Measurements from ENCODE around the gene NTHL1. TPM values are rescaled to one million over a fixed set of nuclear protein-coding genes. Genes with fewer than 3 reads are reported as not detected.

Gene NTHL1
- polyA plus RNA-seq, 6 donors from 2014 or later = 21.4 to 38.3 (median 26.0) TPM

GRCh38 chr16:2030036-2030435 is 17.6 kb downstream of the NTHL1 start:
- Mint-ChIP-seq H3K27ac (peak overlapping the region in 1 of 6 donors; percentile 53), H3K4me3 (peak overlapping the region in 1 of 8 donors; percentile 54), H3K27me3 (peaks cover 6 to 59% (median 19%) of the 10 kb centered on the region in 3 donors), H3K36me3 (no peaks in the 10 kb centered on the region), H3K9me3 (no peaks in the 10 kb centered on the region), H3K4me1 (peaks cover 6 to 12% (median 8%) of the 10 kb centered on the region in 3 donors)
- ATAC-seq (ENCODE audit: low read depth in 2 of 2) (no peak), DNase-seq (no peak)

GRCh38 chr16:2029350-2029749 is 18.3 kb downstream of the NTHL1 start:
- H3K27ac Mint-ChIP-seq = no peak overlapping the region
- no peaks in the 10 kb centered on the region for H3K9me3 Mint-ChIP-seq
- peaks cover 7 to 60% (median 23%) of the 10 kb centered on the region in 3 donors for H3K27me3 Mint-ChIP-seq
- ATAC-seq (ENCODE audit: low read depth in 2 of 2) (no peak), DNase-seq (no peak)
- H3K4me3 Mint-ChIP-seq = no peak overlapping the region
- H3K4me1 Mint-ChIP-seq = peaks cover 7 to 15% (median 8%) of the 10 kb centered on the region in 3 donors
- no peaks in the 10 kb centered on the region for H3K36me3 Mint-ChIP-seq

- Mint-ChIP-seq H3K9me3 (no peaks in the 10 kb centered on the region), H3K4me1 (peaks cover 10 to 19% (median 11%) of the 10 kb centered on the region in 3 donors), H3K27me3 (peaks cover 9 to 61% (median 29%) of the 10 kb centered on the region in 3 donors), H3K27ac (peak overlapping the region in 1 of 6 donors; percentile 47), H3K36me3 (no peaks in the 10 kb centered on the region), H3K4me3 (peak overlapping the region in 3 of 8 donors; percentile 6 to 82 (median 13))
- DNase-seq (no peak), ATAC-seq (ENCODE audit: low read depth in 2 of 2) (no peak)
Measured at GRCh38 chr16:2028620-2029220, 18.9 kb downstream of the NTHL1 start.

- no peaks in the 10 kb centered on the region for H3K9me3 Mint-ChIP-seq
- peaks cover 13 to 59% (median 29%) of the 10 kb centered on the region in 3 donors for H3K27me3 Mint-ChIP-seq
- H3K4me3 Mint-ChIP-seq = peak overlapping the region in 7 of 8 donors; percentile 24 to 88 (median 82)
- ATAC-seq (ENCODE audit: low read depth in 2 of 2) = no peak
- no peaks in the 10 kb centered on the region for H3K36me3 Mint-ChIP-seq
- H3K4me1 Mint-ChIP-seq = peaks cover 11 to 21% (median 14%) of the 10 kb centered on the region in 3 donors
- peak overlapping the region in 2 of 6 donors; percentile 24 to 47 for H3K27ac Mint-ChIP-seq
- DNase-seq = no peak
Measured at GRCh38 chr16:2028146-2028545, 19.5 kb downstream of the NTHL1 start.

GRCh38 chr16:2027024-2028010 is 20.3 kb downstream of the NTHL1 start:
- no peaks in the 10 kb centered on the region for H3K36me3 Mint-ChIP-seq
- peak overlapping the region; percentile 68 to 88 (median 82) for H3K4me3 Mint-ChIP-seq
- DNase-seq (no peak), ATAC-seq (ENCODE audit: low read depth in 2 of 2) (peak; percentile 40 to 45)
- peaks cover 20 to 29% (median 22%) of the 10 kb centered on the region in 3 donors for H3K4me1 Mint-ChIP-seq
- H3K27me3 Mint-ChIP-seq = peaks cover 17 to 61% (median 36%) of the 10 kb centered on the region in 3 donors
- peaks cover 0 to 1% (median 0%) of the 10 kb centered on the region in 7 donors for H3K9me3 Mint-ChIP-seq
- H3K27ac Mint-ChIP-seq = peak overlapping the region in 2 of 6 donors; percentile 37 to 44

GRCh38 chr16:2026461-2027023 is 21.1 kb downstream of the NTHL1 start, which contains the start of gene NHERF2:
Gene NHERF2 (plus strand): TSS chr16:2026902. CDS start chr16:2027006, 104 bp downstream.
- peaks cover 0 to 1% (median 0%) of the 10 kb centered on the region in 7 donors for H3K9me3 Mint-ChIP-seq

GRCh38 chr16:2025878-2026460 is 21.7 kb downstream of the NTHL1 start:
- H3K27ac Mint-ChIP-seq = no peak overlapping the region
- no peak for DNase-seq
- no peak for ATAC-seq (ENCODE audit: low read depth in 2 of 2)
- peaks cover 22 to 29% (median 24%) of the 10 kb centered on the region in 3 donors for H3K4me1 Mint-ChIP-seq
- H3K27me3 Mint-ChIP-seq = peaks cover 17 to 68% (median 45%) of the 10 kb centered on the region in 3 donors
- H3K36me3 Mint-ChIP-seq = no peaks in the 10 kb centered on the region
- H3K9me3 Mint-ChIP-seq = peaks cover 0 to 1% (median 0%) of the 10 kb centered on the region in 7 donors
- H3K4me3 Mint-ChIP-seq = peak overlapping the region in 7 of 8 donors; percentile 59 to 82 (median 65)

More at GRCh38 chr16:2026461-2027023, 21.1 kb downstream of the NTHL1 start, which contains the start of gene NHERF2:
- peak in 1 of 2 donors; percentile 9 for ATAC-seq (ENCODE audit: low read depth in 2 of 2)
- H3K4me3 Mint-ChIP-seq = peak within 1 kb of the TSS; percentile 68 to 88 (median 82)
- DNase-seq = no peak
- H3K36me3 Mint-ChIP-seq = no peaks in the 10 kb centered on the region
- peak within 1 kb of the TSS in 2 of 6 donors; percentile 37 to 44 for H3K27ac Mint-ChIP-seq
- peaks cover 17 to 62% (median 41%) of the 10 kb centered on the region in 3 donors for H3K27me3 Mint-ChIP-seq
- peaks cover 22 to 29% (median 22%) of the 10 kb centered on the region in 3 donors for H3K4me1 Mint-ChIP-seq

- Mint-ChIP-seq H3K9me3 (peaks cover 0 to 1% (median 0%) of the 10 kb centered on the region in 7 donors), H3K27ac (no peak overlapping the region), H3K4me1 (peaks cover 22 to 34% (median 29%) of the 10 kb centered on the region in 3 donors), H3K4me3 (peak overlapping the region in 5 of 8 donors; percentile 19 to 68 (median 59)), H3K27me3 (peaks cover 17 to 75% (median 45%) of the 10 kb centered on the region in 3 donors), H3K36me3 (no peaks in the 10 kb centered on the region)
- ATAC-seq (ENCODE audit: low read depth in 2 of 2) = no peak
- DNase-seq = no peak
Measured at GRCh38 chr16:2025251-2025650, 22.4 kb downstream of the NTHL1 start.

- H3K9me3 Mint-ChIP-seq = peaks cover 0 to 1% (median 0%) of the 10 kb centered on the region in 7 donors
- H3K36me3 Mint-ChIP-seq = no peaks in the 10 kb centered on the region
- peak overlapping the region in 5 of 8 donors; percentile 24 to 68 (median 56) for H3K4me3 Mint-ChIP-seq
- H3K4me1 Mint-ChIP-seq = peaks cover 22 to 34% (median 29%) of the 10 kb centered on the region in 3 donors
- ATAC-seq (ENCODE audit: low read depth in 2 of 2) = no peak
- DNase-seq = no peak
- peak overlapping the region in 1 of 6 donors; percentile 62 for H3K27ac Mint-ChIP-seq
- peaks cover 17 to 71% (median 46%) of the 10 kb centered on the region in 3 donors for H3K27me3 Mint-ChIP-seq
Measured at GRCh38 chr16:2024032-2024420, 23.6 kb downstream of the NTHL1 start.

- H3K36me3 Mint-ChIP-seq = no peaks in the 10 kb centered on the region
- peak overlapping the region; percentile 34 to 89 (median 82) for H3K4me3 Mint-ChIP-seq
- DNase-seq = peak; percentile 92
- peaks cover 17 to 70% (median 46%) of the 10 kb centered on the region in 3 donors for H3K27me3 Mint-ChIP-seq
- peaks cover 22 to 34% (median 29%) of the 10 kb centered on the region in 3 donors for H3K4me1 Mint-ChIP-seq
- peak overlapping the region; percentile 63 to 91 (median 76) for H3K27ac Mint-ChIP-seq
- H3K9me3 Mint-ChIP-seq = peaks cover 0 to 1% (median 0%) of the 10 kb centered on the region in 7 donors
- peak; percentile 69 to 76 for ATAC-seq (ENCODE audit: low read depth in 2 of 2)
Measured at GRCh38 chr16:2023092-2024031, 24.3 kb downstream of the NTHL1 start.

- peak overlapping the region; percentile 34 to 89 (median 82) for H3K4me3 Mint-ChIP-seq
- peak overlapping the region in 3 of 6 donors; percentile 69 to 84 (median 76) for H3K27ac Mint-ChIP-seq
- no peaks in the 10 kb centered on the region for H3K36me3 Mint-ChIP-seq
- H3K9me3 Mint-ChIP-seq = peaks cover 0 to 1% (median 0%) of the 10 kb centered on the region in 7 donors
- no peak for DNase-seq
- peak; percentile 34 to 36 for ATAC-seq (ENCODE audit: low read depth in 2 of 2)
- H3K27me3 Mint-ChIP-seq = peaks cover 16 to 69% (median 52%) of the 10 kb centered on the region in 3 donors
- peaks cover 22 to 30% (median 28%) of the 10 kb centered on the region in 3 donors for H3K4me1 Mint-ChIP-seq
Measured at GRCh38 chr16:2022723-2023091, 24.9 kb downstream of the NTHL1 start.
